Peyer's patch (tissue), 4 donors: ENCODE measurements around the gene TSPAN32.

ENCODE experiments used
- POLR2A ChIP-seq, 2 donors: fragments of 450-650 bp; IDR thresholded peaks; one replicate each; pipeline ENCODE4 v1.5.1; 2017; ENCODE audit warnings: antibody characterized with exemption in 2 of 2, mild to moderate bottlenecking in 2 of 2, moderate library complexity in 2 of 2
- TF ChIP-seq, protein P1 (sequence below), 6 experiments: fragments of 450-650 bp in 4 of 6; fragments of 200-600 bp in 2 of 6; sonication (generic) in 1 of 6; IDR thresholded peaks; one replicate each; pipeline ENCODE4 v1.5.1; 2017 to 2019; ENCODE audit warnings: antibody characterized with exemption in 6 of 6, mild to moderate bottlenecking in 3 of 6, moderate library complexity in 1 of 6

DNA sequence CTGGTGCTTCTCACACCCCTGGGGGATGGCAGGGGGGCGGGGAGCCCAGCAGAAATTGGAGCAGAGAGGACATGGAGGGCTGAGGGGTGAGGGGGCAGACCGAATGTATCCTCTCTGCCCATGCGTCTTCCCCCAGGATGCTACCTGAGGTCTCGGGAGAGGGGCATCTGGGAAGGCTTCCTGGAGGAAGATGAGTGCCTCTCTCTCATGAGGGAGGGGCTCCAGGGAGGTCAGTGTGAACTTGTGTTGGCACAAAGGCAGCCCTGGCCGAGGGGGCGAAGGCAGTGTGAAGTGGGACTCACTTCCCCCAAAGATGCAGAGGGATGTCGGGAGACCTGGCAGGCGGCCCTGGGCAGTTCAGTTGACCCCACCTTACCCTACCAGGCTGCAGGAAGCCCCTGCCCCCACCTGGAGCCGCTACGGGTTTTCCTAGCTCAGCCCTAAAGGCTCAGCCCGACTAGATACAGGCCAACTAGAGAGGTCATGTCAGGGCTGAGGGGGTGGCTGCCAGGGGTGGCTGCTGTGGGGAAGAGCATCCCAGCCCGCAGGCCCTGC lies 41.8 kb upstream of the TSPAN32 start:
- TF ChIP-seq, protein P1, sequence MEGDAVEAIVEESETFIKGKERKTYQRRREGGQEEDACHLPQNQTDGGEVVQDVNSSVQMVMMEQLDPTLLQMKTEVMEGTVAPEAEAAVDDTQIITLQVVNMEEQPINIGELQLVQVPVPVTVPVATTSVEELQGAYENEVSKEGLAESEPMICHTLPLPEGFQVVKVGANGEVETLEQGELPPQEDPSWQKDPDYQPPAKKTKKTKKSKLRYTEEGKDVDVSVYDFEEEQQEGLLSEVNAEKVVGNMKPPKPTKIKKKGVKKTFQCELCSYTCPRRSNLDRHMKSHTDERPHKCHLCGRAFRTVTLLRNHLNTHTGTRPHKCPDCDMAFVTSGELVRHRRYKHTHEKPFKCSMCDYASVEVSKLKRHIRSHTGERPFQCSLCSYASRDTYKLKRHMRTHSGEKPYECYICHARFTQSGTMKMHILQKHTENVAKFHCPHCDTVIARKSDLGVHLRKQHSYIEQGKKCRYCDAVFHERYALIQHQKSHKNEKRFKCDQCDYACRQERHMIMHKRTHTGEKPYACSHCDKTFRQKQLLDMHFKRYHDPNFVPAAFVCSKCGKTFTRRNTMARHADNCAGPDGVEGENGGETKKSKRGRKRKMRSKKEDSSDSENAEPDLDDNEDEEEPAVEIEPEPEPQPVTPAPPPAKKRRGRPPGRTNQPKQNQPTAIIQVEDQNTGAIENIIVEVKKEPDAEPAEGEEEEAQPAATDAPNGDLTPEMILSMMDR (IDR thresholded peaks at IDR 0.05), result no peak
- TF ChIP-seq POLR2A (IDR thresholded peaks at IDR 0.05), result no peak
